Stimulated activated CD8-positive, alpha-beta memory T cell treated with anti-CD3 and anti-CD28 coated beads, Interleukin-12 subunit alpha, Interleukin-12 subunit beta, amount 100 ng/mL, for 4 hours (primary cell): ENCODE results near the gene ANKRD53.
A peak's percentile ranks its signal among the peaks of the same experiment; 100 is the strongest.

ENCODE experiments used
- DNase-seq: peaks from one replicate; pipeline ENCODE4 v3.0.0-alpha.2; 2020; ENCODE audit warnings: low read depth

ANKRD53 gene

DNA sequence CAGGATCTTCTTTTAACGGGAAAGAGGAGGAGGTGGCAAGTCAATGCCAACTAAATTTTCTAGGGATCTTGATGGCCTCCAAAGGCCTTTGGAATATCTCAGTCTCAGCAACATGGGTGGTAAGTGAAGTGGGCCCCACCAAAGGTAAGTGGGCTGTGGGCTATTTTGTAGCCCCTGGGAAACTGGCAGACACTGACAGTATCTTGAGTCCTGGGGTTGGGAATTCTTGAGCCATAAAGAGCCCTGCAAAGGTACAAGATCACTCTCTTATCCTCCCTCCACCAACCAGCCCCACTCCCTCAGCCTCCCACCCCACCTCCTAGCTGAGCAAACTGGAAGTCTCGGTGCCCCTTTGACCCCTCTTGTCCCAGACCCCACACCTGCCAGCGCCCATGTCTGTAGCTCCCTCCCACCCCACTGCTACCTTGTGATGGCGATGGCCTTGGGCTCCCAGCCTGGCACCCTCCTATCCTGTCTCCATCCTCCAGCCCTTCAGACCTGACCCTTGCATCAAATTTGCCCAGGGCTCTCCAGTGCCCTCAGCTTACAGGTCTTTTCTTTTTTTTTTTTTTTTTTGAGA is 34.2 kb upstream of the ANKRD53 start:
- no peak for DNase-seq

DNA sequence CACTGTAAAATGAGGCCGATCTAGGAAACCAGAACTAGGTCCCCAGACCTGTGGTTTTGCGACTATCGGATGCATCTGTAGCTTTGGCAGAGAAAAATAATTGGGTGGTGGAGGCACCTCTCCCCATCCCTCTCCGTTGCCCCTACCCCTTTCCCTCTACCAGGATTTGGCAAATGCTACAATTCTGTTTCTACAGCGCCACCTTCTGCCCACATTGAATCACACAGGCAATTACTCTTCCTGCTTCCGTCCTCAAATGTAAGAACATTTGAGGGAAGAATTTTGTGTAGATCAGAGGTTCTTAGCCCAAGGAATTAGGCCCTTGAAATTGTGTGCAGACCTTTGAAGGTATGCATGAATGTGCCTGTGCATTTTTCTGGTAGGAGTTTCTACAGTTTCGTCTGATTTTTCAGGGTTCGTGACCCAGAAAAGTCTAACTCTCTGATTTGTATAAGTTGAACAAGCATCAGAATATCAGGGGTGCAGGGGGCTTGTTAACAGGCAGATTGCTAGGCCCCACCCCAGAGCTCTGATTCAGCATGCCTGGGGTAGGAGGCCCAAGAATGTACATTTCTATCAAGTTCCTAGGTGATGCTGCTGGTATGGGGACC is 31.5 kb upstream of the ANKRD53 start:
- DNase-seq, result no peak

DNA sequence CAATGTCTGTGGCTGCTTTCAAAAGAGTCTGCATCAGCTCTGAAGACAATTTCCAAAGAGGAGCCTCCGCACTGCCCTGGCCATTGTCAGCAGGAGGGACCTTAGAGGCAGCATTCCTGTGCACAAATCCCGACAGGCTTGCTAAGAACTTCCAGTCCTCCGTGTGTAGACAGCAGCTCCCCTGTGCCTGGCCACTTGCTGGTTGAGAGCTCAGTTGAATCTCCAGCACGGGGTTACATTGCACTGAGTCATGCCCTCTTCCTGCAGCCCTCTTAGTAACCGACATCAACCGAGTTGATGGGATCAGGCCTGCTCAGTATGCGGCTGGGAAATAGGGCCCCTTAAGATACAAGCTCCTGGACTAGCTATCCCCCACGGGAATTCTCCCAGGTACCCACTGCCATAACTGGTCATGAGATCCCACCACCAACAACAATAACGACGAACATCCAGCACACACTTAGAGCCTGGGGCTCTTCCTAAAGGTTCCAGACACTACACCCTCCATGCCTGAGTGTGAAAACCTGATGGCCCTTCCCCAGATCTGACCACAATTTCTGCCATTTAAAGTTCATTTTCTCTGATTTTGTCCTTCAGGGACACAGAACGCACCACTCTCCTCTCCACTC is 30.8 kb upstream of the ANKRD53 start:
- no peak for DNase-seq

DNA sequence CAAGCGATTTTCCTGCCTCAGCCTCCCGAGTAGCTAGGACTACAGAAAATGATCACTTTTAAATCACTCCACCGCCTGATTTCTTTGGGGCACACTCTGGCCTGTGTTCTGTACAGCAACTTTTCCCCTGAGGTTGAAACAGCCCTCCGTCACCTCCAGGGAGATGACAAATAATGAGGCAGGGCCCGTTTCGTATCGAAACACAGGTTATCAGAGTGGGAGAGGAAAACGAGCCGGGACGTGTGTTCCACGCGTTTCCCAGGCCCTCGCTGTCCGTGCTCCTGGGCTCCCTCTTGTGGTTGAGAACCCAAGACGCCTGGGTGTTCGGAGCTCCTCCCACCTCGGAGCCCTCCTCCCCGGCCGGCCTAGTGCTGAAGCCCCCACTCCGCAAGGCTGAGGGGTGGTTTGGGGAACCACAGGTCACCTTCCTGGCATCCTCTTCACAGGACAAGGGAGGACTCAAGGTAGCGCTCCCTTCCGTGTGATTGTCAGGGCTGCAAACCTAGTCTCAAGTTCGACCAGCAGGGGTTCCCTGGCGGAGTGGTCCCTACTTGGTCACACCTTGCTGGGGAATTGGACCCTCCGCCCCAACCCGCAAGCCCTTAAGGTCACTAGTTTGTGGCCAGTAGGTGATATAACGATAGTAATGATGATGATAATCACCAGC is 30.0 kb upstream of the ANKRD53 start:
- DNase-seq, result peak; percentile 58

DNA sequence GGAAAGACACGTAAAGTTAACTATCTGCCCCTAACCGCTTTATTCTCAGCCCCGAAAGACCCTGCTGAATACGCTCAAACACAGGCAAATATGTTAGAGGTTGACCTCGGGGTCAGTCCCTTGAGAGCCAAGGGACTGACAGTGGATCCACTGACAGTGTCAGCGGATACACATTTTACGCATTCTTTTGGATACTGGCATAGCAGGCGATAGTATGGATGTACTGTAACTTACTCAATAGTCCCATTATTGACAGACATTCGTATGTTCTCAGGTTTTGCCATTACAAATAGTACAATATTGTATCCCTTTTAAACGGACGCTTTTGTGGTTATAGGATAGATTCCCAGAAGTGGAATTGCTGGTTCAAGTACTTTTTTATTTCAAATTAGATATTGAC is 29.3 kb upstream of the ANKRD53 start:
- no peak for DNase-seq

DNA sequence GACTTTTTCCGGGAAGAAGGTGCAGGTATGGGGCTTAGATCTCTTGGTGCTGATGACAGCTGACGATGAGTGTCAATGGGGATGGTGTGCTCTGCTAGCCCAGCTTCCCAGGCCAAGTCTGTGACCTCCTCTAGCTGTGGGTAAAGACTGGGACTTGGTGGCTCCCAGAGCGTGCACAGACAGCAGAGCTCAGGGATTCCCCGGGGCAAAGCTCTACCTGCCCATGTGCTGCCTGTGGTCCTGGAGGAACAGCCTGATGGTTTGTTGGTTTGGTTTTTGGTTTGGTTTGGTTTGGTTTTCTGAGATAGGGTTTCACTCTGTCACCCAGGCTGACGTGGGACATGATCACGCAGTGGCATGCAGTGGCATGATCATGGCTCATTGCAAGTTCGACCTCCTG is 23.5 kb upstream of the ANKRD53 start:
- no peak for DNase-seq

DNA sequence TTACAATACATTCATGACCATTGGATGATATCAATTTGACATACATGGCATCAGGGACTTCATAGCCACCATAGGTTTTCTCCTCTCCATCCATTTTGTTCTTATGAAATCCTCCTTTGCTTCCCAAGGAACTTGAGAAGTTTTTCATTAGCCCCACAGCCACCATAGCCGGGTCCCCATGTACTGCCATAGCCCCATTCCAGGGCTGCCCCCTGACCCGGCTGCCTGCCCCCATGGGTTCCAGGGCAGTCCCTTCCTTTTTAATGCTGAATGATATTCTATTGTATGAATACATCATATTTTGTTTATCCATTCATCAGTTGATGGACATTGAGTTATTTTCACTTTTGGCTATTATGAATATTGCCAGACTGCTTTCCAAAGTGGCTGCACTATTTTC is 22.3 kb upstream of the ANKRD53 start:
- DNase-seq, result no peak

DNA sequence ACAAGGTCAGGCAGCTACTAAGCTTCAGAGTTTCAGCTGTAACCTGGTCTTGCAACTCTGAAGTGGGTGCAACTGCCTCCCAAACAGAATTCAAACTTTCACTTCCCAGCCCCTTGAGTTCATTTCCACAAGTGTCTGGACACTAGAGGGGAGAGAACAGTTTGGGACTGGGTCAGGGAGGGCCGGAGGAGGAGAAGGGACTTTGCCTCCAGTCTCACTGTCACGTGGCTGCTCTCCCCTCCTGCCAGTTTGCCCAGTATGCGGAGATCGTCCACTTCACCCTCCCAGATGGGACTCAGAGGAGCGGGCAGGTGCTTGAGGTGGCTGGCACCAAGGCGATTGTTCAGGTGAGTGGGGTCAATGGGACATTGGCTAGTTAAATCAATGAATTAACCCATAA is 20.6 kb upstream of the ANKRD53 start:
- DNase-seq, result no peak

DNA sequence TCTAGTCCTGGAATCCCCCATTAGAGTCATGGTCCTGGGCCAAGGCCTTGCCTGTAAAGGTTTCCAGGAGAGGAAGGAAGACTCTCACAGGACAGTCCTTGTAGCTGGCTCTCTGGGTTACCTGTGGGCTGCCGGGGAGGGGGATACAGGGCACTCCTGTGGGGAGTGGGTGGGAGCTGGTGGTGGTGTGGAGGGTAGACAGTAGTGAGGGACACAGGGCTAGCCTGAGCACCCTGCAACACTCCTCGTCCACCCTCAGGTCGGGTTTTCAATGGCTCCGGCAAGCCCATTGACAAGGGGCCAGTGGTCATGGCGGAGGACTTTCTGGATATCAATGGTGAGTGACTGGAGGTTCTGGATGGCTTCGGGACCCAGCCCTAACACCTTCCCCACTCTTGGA is 19.7 kb upstream of the ANKRD53 start:
- no peak for DNase-seq

DNA sequence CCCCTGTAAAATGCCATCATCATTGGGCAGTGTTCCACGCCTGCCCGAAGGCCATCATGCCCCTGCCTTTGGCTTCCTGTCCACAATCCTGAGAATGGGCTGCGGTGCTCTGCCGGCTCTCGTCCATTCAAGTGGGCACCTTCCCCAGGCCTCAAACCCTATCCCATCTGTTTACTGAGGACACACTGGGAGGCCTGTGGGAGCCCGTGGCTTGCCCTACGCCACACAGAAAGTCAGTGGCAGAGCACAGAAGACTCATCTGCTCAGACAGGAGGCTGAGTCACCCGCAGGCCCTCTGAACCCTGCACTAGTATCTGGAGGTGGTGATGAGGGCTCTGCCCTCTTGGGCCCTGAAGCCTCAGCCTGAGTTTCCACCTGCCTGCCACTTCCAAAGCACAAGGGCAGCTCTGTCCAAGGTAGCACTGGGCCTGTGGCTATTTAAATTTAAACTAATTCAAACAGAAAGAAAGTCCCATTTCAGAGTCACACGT is 19.1 kb upstream of the ANKRD53 start:
- DNase-seq, result no peak

DNA sequence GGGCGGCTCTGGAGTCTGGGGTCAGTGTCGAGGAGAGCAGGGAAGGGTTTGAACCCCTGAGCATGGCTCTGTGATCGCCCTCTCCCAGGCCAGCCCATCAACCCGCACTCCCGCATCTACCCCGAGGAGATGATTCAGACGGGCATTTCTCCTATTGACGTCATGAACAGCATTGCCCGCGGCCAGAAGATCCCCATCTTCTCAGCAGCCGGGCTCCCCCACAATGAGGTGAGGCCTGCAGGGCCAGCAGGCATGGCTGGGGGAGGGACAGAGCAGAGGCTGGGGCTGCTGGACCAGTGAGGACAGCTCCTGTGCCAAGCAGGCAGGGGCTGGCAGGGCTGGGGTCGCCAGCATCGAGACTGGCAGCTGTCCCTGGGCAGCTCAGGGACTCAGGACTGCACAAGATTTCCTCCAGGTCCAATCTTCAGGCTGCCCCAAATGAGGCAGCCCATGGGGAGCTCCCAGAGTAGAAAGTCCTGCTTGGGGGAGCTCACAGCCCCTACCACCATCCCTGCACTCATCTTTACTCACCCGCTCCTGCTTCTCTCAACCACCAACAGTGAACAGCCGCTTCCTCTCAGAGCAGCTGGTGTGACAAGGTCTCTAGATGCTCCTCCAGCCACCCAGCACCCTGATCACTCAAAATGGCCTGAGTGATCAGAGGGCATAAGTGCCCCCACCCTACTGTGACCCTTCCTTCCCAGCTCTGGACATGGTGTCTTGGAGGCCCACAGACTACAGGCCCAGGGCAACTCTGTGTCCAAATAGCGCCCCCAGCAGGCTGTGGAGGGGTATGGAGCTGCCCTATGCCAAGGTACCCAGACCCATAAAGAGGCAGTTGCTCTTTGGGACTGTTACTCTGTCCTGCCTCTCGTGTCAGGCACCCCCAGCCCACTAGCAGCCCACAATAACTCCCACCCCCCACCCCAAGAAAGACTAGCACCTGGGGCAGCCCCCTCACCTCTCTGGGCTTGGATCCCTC is 18.3 kb upstream of the ANKRD53 start:
- DNase-seq, result no peak

DNA sequence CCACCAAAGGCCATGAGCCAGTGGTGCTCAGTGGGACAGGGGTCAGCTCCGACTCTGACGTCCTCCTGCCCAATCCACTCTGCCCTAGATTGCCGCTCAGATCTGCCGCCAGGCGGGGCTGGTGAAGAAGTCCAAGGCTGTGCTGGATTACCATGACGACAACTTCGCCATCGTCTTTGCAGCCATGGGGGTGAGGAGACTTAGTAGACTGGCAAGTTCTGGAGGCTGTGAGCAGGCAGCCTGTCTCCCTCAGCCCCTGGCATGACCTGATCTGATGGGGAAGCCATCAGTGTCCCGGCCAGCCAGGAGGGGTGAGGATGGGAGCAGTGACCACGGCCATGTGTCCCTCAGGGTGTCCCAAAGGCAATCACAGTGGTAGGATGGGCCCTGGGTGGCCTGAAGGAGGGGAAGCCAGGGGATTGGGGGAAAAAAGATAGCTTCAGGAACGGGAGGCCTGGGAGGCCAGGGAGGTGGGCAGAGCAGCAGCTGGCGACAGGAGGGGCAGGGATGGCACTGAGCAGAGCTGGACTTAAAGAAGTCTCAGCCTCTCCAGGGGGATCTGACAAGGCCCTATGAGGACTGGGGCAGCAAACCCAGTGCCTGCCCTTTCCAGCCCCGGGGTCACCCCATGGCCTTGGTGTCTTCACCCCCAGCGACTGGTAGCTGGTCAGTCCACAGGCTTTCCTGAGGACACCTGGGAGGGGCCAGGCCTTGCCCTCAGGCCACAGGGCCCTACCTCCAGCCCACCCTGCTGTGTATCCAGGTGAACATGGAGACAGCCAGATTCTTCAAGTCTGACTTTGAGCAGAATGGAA is 17.4 kb upstream of the ANKRD53 start:
- DNase-seq, result no peak

DNA sequence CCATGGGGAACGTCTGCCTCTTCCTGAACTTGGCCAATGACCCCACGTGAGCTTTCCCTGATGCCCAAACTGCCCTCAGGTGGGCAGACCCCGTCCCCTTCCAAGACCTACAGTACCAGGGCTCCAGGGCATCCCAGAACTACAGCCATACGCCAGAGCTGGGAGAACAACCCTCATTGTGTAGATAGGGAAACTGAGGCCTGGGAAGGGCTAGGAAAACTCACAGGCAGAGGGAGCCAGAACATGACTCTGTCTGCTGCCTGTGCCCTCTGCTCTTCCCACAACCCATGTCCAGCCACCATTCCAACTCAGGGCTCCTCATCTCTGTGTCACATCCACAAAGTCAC is 16.8 kb upstream of the ANKRD53 start:
- no peak for DNase-seq

DNA sequence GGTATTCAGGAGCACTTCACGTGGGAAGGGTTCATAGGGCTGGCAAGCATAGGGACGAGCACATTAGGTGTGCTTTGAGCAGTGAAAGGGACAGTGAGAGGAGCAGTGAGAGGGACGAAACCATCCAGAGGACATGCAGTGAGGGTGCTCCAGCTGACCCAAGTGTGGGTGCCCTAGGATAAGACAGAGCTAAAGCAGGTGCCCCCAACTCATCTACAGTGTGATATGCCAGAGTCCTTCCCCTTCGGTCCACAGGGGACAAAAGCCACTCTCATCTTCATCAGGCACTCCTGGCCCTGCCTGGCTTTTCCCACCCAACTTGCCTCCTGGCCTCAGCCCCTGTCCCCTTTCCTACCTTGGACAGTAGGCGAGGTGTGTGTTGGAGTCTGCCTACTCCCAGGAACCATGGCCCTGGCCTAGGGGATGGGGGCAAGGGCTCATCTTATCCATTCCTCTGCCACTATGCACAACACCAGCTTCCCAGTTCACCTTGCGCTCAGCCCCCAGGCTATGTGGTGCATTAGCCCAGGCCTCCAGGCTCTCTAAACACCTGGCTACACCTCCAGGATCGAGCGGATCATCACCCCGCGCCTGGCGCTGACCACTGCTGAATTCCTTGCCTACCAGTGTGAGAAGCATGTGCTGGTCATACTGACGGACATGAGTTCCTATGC is 16.1 kb upstream of the ANKRD53 start:
- DNase-seq, result no peak

DNA sequence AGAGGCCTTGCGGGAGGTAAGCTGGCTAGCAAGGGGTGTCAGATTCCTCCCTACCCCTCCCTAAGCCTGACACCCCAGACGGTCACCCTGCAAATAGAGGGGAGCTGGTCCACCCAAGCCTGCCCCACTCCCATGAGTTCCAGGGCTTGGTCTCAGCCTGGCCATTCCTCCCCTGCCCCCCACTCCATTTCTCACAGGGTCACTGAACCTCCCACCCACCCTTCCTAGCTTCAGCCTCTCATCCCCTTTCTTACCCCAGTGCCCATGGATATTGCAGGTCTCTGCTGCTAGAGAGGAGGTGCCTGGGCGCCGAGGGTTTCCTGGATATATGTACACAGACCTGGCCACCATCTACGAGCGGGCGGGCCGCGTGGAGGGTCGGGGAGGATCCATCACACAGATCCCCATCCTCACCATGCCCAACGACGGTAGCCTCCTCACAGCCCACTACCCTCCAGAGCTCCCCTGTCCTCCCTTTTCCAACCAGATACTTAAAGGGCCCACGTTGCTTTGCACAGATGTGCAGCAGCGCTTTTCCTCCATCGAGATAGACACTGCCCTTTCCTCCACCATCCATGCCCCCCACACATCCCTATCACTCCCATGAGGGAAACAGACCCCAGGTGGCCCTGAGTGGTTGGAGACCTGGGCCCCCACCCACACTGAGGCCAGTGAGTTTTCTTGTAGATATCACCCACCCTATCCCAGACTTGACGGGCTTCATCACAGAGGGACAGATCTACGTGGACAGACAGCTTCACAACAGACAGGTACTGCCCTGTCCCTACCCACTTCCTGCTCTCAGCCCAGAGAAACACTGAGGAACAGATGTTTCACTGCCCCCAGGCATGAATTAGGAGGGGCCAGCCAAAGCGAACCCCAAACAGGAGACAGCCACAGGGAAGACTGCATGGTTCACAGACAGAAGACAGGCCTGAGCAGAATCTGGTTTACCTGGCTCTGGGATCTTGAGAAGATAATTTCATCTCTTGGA is 15.2 kb upstream of the ANKRD53 start:
- DNase-seq, result no peak

DNA sequence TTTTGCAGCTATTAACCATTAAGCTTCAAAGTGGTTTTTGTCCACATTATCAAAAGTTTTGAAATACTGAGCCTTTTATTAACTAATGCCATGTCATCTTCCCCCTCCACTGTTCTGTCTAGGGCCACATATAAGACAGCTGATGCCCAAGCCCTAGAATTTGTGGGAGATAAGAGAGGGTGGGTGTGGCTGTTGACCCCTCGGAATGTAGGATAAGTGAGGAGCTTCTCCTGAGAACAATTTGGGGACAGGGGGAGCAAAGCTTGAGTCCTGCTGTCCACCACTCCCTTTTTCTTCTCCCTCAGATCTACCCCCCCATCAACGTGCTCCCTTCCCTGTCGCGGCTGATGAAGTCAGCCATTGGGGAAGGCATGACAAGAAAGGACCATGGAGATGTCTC is 14.3 kb upstream of the ANKRD53 start:
- DNase-seq, result no peak

DNA sequence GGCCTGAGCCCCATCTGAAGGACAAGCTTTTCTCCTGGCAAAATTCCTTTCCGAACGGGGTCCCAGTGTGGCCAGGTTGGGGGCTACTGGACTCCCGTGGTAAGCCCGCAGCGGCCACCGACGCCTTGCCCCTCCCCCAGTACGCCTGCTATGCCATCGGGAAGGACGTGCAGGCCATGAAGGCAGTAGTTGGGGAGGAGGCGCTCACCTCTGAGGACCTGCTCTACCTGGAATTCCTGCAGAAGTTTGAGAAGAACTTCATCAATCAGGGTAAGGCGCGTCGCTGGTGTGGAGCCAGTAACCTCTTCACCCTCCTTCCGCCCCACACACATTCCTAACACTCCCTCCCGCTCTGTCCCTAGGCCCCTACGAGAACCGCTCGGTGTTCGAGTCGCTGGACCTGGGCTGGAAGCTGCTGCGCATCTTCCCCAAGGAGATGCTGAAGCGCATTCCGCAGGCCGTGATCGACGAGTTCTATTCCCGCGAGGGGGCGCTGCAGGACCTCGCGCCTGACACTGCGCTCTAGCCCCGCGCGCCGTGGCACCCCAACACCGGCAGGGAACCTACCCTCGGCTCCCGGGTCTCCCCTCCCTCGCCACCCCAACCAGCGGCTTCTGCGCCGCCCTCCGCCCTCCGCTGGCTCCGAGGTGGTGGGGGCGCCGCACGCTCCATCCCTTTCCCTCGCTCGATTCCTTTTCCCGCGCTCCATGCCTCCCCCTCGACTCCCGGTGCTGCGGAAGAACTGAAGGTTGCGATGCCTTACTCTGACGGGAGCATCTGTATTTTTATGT is 13.6 kb upstream of the ANKRD53 start:
- DNase-seq, result peak; percentile 70

DNA sequence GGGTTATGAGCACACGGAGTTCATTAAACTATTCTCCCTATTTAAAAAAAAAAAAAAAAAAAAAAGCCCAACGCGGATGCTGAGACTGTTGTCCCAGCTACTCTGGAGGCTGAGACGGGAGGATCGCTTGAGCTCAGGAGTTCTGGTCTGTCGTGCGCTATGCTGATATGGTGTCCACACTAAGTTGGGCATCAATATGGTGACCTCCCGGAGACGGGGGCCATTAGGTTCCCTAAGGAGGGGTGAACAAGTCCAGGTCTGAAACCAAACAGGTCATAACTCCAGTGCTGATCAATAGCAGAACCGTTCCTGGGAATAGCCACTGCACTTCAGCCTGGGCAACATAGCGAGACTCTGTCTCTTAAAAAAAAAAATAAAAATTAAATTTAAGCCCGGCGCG is 12.9 kb upstream of the ANKRD53 start:
- DNase-seq, result no peak

DNA sequence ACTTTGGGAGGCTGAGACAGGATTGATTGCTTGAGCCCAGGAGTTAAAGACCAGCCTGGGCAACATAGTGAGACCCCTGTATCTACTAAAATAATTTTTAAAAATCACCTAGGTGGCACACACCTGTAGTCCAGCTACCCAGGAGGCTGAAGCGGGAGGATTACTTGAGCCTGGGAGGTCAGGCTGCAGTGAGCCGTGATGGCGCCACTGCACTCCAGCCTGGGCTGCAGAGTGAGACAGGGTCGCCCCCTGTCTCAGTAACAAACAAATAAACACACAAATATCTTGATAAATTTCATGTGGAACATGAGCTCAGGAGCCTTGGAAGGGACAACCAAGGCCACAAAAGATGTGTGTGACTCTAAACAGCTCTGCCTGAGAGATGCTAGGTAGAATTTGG is 11.7 kb upstream of the ANKRD53 start:
- DNase-seq, result no peak
